Mucosa of descending colon (tissue), 3 donors: ENCODE measurements around the gene ADGRV1. TPM values are rescaled to one million over a fixed set of nuclear protein-coding genes. Genes with fewer than 3 reads are reported as not detected.

ENCODE experiments used
- ATAC-seq: fragments of 200-7000 bp; cut with Tn5 transposase; one replicate; pipeline ENCODE4 v1.9.1; 2020; ENCODE audit warnings: mild to moderate bottlenecking, moderate library complexity
- DNase-seq, 3 donors: peaks; one replicate each; pipeline ENCODE4 v3.0.0-alpha.2; 2020
- H3K36me3 ChIP-seq: fragments of 200-600 bp; one replicate; pipeline ENCODE4 v1.8.0; 2021; ENCODE audit warnings: low read depth, mild to moderate bottlenecking
- H3K4me1 ChIP-seq: fragments of 200-600 bp; one replicate; pipeline ENCODE4 v1.8.0; 2021; ENCODE audit warnings: low read depth, mild to moderate bottlenecking
- H3K4me3 ChIP-seq: fragments of 200-600 bp; one replicate; pipeline ENCODE4 v1.8.0; 2021; ENCODE audit warnings: mild to moderate bottlenecking
- H3K9me3 ChIP-seq: fragments of 200-600 bp; one replicate; pipeline ENCODE4 v1.8.0; 2021; ENCODE audit warnings: mild to moderate bottlenecking
- intact Hi-C, 2 donors: fragments of 100-400 bp; cut with DNase I in 1 of 2; cut with micrococcal nuclease in 1 of 2; formaldehyde crosslinking; loops; one replicate each; pipeline versions ENCODE4 v1.11.0 to v1.11.1; 2022; cut with DNase I, micrococcal nuclease
- total RNA-seq, 3 donors: library from RNA; stranded (reverse); fragmentation: NEBNext Ultra II Directional in 2 of 3; extraction: Animal tissue kit (Norgen Biotek cat#: 25700) in 2 of 3; gene quantifications; one replicate each; pipeline versions ENCODE4 v1.2.1 to v1.2.4, GENCODE V29; 2021 to 2023
- TF ChIP-seq, protein P1 (sequence below): fragments of 200-600 bp; IDR thresholded peaks from one replicate; pipeline ENCODE4 v1.8.0; 2022; ENCODE audit warnings: antibody characterized with exemption, mild to moderate bottlenecking
- donor health status: DM: no; HTN: no; CAD: no; lungs with moderate emphysema.
- donor health status: DM: no; HTN: no; CAD: no.
- donor health status: DM: no; HTN: yes; CAD: no.

ADGRV1 gene
- total RNA-seq, 3 donors from 2014 or later, result 4.5 to 8.6 (median 6.1) TPM

GRCh38 chr5:91142386-91142785, 583.8 kb downstream of the ADGRV1 start:
- H3K4me3 ChIP-seq, result no peak overlapping the region
- no peaks in the 10 kb centered on the region for H3K9me3 ChIP-seq
- H3K4me1 ChIP-seq, result peaks cover 17% of the 10 kb centered on the region
- no peak for ATAC-seq
- DNase-seq, result no peak
- intact Hi-C loops, result no loop called here
- no peaks in the 10 kb centered on the region for H3K36me3 ChIP-seq
- TF ChIP-seq, protein P1, sequence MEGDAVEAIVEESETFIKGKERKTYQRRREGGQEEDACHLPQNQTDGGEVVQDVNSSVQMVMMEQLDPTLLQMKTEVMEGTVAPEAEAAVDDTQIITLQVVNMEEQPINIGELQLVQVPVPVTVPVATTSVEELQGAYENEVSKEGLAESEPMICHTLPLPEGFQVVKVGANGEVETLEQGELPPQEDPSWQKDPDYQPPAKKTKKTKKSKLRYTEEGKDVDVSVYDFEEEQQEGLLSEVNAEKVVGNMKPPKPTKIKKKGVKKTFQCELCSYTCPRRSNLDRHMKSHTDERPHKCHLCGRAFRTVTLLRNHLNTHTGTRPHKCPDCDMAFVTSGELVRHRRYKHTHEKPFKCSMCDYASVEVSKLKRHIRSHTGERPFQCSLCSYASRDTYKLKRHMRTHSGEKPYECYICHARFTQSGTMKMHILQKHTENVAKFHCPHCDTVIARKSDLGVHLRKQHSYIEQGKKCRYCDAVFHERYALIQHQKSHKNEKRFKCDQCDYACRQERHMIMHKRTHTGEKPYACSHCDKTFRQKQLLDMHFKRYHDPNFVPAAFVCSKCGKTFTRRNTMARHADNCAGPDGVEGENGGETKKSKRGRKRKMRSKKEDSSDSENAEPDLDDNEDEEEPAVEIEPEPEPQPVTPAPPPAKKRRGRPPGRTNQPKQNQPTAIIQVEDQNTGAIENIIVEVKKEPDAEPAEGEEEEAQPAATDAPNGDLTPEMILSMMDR, result no peak

GRCh38 chr5:91142819-91143218, 584.2 kb downstream of the ADGRV1 start:
- ATAC-seq (no peak), DNase-seq (no peak)
- H3K4me3 ChIP-seq, result no peak overlapping the region
- peaks cover 17% of the 10 kb centered on the region for H3K4me1 ChIP-seq
- no peaks in the 10 kb centered on the region for H3K36me3 ChIP-seq
- no peaks in the 10 kb centered on the region for H3K9me3 ChIP-seq
- TF ChIP-seq, protein P1, result no peak
- intact Hi-C loops, result no loop called here

GRCh38 chr5:91143840-91144239, 585.2 kb downstream of the ADGRV1 start:
- peaks cover 17% of the 10 kb centered on the region for H3K4me1 ChIP-seq
- TF ChIP-seq, protein P1, result no peak
- intact Hi-C loops, result no loop called here

DNA sequence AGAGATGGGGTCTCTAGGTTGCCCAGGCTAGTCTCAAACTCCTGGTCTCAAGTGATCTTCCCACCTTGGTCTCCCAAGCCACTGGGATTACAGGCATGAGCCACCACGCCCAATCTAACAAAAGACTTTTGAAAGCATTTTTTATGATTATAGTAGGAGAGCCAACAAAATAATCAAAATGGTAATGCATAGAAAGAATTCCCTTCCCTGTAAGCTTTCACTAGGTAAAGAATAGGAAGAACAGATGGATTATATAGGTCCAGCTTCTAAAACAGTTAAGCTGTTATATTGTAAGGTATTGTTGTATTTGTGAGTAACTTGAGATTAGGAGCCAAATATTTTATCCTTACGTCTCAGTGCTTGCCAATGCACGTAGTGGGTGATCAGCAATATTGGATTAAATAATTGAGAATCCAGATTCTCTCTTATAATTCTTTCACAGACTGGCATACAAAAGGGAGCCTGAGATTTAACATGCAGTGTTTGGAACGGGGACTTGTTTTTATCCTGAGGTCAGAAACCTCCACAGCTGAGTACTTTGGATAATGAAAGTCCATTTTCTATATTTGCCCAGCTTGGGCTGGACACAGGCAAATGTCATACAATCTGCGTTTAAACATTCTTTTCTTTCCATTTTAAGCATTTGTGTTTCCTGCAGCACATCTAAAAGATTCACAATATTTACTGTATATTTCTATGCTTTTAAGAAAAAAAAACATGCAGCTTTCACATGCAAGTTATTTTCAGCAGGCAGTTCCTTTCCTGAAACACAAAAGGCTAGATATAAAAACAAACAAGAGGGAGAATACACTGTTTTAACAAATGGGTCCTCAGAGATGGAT, 586.1 kb downstream of the ADGRV1 start:
- ATAC-seq, result peak; percentile 45
- TF ChIP-seq, protein P1, result no peak
- H3K4me1 ChIP-seq, result peaks cover 17% of the 10 kb centered on the region

More at GRCh38 chr5:91143840-91144239, 585.2 kb downstream of the ADGRV1 start:
- Histone ChIP-seq H3K4me3 (no peak overlapping the region), H3K36me3 (no peaks in the 10 kb centered on the region), H3K9me3 (no peaks in the 10 kb centered on the region)
- ATAC-seq (no peak), DNase-seq (no peak)

DNA sequence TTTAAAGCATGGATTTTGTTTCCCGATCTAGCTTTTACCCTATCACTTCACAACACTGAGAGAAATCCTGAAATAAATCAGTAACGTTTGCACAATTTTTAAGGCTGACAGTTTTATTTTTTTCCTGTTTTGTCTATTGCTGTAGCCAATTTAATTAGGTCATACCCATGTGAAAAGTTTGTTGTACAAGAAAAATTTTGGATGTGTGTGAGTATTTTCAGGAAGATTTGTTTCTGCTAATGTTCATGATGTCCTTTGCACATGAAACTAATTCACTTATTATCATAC, 586.7 kb downstream of the ADGRV1 start:
- Histone ChIP-seq H3K4me3 (no peak overlapping the region), H3K36me3 (no peaks in the 10 kb centered on the region), H3K4me1 (peaks cover 17% of the 10 kb centered on the region), H3K9me3 (no peaks in the 10 kb centered on the region)
- TF ChIP-seq, protein P1, result no peak
- ATAC-seq (no peak), DNase-seq (no peak)
- intact Hi-C loops, result no loop called here

More for the DNA sequence above, 586.1 kb downstream of the ADGRV1 start:
- no peaks in the 10 kb centered on the region for H3K36me3 ChIP-seq
- no peak for DNase-seq
- intact Hi-C loops, result no loop called here
- no peak overlapping the region for H3K4me3 ChIP-seq
- no peaks in the 10 kb centered on the region for H3K9me3 ChIP-seq
